HepG2 (cell line): ENCODE results near the gene SLC18A3. TPM values are rescaled to one million over a fixed set of nuclear protein-coding genes. Genes with fewer than 3 reads are reported as not detected.

Experiments
- BCL6 ChIP-seq: IDR thresholded peaks from 2 replicates; pipeline ENCODE4 v1.6.1; 2016; ENCODE audit warnings: missing genetic modification reagents, missing compliant biosample characterization
- FOSL2 ChIP-seq: sonication (generic); formaldehyde crosslinking; IDR thresholded peaks from 2 replicates; pipeline ENCODE4 v1.4.0; 2020; ENCODE audit warnings: missing genetic modification reagents
- HNRNPL ChIP-seq: fragments of 200-400 bp; formaldehyde crosslinking; IDR thresholded peaks from 2 replicates; pipeline ENCODE4 v1.6.1; 2017; ENCODE audit warnings: mild to moderate bottlenecking, low read depth, low read length
- polyA plus RNA-seq, 8 experiments: library from polyadenylated mRNA; depleted of rRNA in 3 of 8; stranded (reverse) in 7 of 8; unstranded in 1 of 8; fragments of >200 nt; fragmentation: Illumina TruSeq in 4 of 8; extraction: Trizol in 4 of 8; gene quantifications; 2 replicates each; pipeline versions ENCODE4 v1.2.1 to v1.2.3, GENCODE V29; 2011 to 2016; ENCODE audit warnings: low read depth in 4 of 8, missing spikeins in 1 of 8, mixed read lengths in 1 of 8; ENCODE audit not compliant: insufficient read depth in 1 of 8
- total RNA-seq, 5 experiments: library from RNA; depleted of rRNA; stranded (reverse); fragments of >200 nt; fragmentation: Illumina TruSeq; extraction: Trizol; gene quantifications; 2 replicates each; pipeline ENCODE4 v1.2.3, GENCODE V29; 2016; ENCODE audit warnings: low read depth in 1 of 5
- TF ChIP-seq, protein P1 (sequence below): sonication (generic); formaldehyde crosslinking; IDR thresholded peaks from 2 replicates; pipeline ENCODE4 v1.5.1; 2020; ENCODE audit warnings: mild to moderate bottlenecking, missing genetic modification reagents, borderline replicate concordance
- TF ChIP-seq, protein P2 (sequence below): fragments of 450-650 bp; IDR thresholded peaks from 2 replicates; pipeline ENCODE4 v1.6.1; 2016
- TF ChIP-seq, protein P3 (sequence below): sonication (generic); formaldehyde crosslinking; IDR thresholded peaks from 2 replicates; pipeline ENCODE4 v1.9.0; 2022; ENCODE audit warnings: low read depth, missing genetic modification reagents

Gene SLC18A3
- total and polyA plus RNA-seq, 2 of the 13 experiments (the other 11 are each of a cell fraction or from before 2014, with no cell fraction given) = not detected

DNA sequence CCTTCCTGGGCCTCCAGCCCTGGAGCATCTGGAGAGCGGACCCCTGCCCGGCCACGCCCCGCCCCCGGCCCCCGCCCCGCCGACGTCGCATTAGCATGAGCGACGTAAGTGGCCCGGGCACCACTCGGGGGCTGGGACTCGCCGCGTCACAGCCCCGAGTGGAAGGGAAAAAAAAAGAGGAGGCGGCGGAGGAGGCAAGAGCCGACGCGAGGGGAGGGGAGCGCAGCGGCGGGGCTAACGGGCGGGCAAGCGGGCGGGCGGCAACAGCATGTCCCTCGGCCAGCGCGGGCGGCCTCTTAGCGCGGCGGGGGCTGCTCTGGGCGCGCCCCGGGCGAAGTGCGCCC lies at the start of gene SLC18A3 (continued):
- TF ChIP-seq, protein P1, sequence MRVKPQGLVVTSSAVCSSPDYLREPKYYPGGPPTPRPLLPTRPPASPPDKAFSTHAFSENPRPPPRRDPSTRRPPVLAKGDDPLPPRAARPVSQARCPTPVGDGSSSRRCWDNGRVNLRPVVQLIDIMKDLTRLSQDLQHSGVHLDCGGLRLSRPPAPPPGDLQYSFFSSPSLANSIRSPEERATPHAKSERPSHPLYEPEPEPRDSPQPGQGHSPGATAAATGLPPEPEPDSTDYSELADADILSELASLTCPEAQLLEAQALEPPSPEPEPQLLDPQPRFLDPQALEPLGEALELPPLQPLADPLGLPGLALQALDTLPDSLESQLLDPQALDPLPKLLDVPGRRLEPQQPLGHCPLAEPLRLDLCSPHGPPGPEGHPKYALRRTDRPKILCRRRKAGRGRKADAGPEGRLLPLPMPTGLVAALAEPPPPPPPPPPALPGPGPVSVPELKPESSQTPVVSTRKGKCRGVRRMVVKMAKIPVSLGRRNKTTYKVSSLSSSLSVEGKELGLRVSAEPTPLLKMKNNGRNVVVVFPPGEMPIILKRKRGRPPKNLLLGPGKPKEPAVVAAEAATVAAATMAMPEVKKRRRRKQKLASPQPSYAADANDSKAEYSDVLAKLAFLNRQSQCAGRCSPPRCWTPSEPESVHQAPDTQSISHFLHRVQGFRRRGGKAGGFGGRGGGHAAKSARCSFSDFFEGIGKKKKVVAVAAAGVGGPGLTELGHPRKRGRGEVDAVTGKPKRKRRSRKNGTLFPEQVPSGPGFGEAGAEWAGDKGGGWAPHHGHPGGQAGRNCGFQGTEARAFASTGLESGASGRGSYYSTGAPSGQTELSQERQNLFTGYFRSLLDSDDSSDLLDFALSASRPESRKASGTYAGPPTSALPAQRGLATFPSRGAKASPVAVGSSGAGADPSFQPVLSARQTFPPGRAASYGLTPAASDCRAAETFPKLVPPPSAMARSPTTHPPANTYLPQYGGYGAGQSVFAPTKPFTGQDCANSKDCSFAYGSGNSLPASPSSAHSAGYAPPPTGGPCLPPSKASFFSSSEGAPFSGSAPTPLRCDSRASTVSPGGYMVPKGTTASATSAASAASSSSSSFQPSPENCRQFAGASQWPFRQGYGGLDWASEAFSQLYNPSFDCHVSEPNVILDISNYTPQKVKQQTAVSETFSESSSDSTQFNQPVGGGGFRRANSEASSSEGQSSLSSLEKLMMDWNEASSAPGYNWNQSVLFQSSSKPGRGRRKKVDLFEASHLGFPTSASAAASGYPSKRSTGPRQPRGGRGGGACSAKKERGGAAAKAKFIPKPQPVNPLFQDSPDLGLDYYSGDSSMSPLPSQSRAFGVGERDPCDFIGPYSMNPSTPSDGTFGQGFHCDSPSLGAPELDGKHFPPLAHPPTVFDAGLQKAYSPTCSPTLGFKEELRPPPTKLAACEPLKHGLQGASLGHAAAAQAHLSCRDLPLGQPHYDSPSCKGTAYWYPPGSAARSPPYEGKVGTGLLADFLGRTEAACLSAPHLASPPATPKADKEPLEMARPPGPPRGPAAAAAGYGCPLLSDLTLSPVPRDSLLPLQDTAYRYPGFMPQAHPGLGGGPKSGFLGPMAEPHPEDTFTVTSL (CRISPR knock-in tag) = no peak
- TF ChIP-seq, protein P2, sequence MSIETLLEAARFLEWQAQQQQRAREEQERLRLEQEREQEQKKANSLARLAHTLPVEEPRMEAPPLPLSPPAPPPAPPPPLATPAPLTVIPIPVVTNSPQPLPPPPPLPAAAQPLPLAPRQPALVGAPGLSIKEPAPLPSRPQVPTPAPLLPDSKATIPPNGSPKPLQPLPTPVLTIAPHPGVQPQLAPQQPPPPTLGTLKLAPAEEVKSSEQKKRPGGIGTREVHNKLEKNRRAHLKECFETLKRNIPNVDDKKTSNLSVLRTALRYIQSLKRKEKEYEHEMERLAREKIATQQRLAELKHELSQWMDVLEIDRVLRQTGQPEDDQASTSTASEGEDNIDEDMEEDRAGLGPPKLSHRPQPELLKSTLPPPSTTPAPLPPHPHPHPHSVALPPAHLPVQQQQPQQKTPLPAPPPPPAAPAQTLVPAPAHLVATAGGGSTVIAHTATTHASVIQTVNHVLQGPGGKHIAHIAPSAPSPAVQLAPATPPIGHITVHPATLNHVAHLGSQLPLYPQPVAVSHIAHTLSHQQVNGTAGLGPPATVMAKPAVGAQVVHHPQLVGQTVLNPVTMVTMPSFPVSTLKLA = no peak
- TF ChIP-seq HNRNPL (no peak), FOSL2 (CRISPR knock-in tag) (no peak), BCL6 (CRISPR knock-in tag) (no peak)
- TF ChIP-seq, protein P3, sequence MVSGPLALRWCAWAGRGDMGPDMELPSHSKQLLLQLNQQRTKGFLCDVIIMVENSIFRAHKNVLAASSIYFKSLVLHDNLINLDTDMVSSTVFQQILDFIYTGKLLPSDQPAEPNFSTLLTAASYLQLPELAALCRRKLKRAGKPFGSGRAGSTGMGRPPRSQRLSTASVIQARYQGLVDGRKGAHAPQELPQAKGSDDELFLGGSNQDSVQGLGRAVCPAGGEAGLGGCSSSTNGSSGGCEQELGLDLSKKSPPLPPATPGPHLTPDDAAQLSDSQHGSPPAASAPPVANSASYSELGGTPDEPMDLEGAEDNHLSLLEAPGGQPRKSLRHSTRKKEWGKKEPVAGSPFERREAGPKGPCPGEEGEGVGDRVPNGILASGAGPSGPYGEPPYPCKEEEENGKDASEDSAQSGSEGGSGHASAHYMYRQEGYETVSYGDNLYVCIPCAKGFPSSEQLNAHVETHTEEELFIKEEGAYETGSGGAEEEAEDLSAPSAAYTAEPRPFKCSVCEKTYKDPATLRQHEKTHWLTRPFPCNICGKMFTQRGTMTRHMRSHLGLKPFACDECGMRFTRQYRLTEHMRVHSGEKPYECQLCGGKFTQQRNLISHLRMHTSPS = no peak
